ACHN (cell line): Measurements from ENCODE around the gene RAB5IF.

ENCODE experiments used
- DNase-seq: peaks from one replicate; pipeline ENCODE4 v3.0.0-alpha.2; 2015
- in situ Hi-C: cut with HindIII; loops from 2 replicates; pipeline ENCODE4 v1.10.0; 2017; ENCODE audit warnings: low sequenced_read_pairs, low pct_ligation_motif_present, low pct_unique_long_range_greater_than_20kb

The RAB5IF gene

GRCh38 chr20:36647196-36648121 lies 41.9 kb downstream of the RAB5IF start:
- no peak for DNase-seq
- in situ Hi-C loops, result no loop called here

- in situ Hi-C loops, result no loop called here
These were observed 47.9 kb downstream of the RAB5IF start for GRCh38 chr20:36653456-36653855.

GRCh38 chr20:36654506-36654905 lies 48.9 kb downstream of the RAB5IF start:
- in situ Hi-C loops, result no loop called here
- no peak for DNase-seq

More at GRCh38 chr20:36653456-36653855, 47.9 kb downstream of the RAB5IF start:
- no peak for DNase-seq

- in situ Hi-C loops, result no loop called here
- DNase-seq, result no peak
These were observed 49.4 kb downstream of the RAB5IF start for GRCh38 chr20:36655004-36655403.

GRCh38 chr20:36656733-36657132 lies 51.2 kb downstream of the RAB5IF start:
- in situ Hi-C loops, result no loop called here
- DNase-seq, result no peak

- in situ Hi-C loops, result no loop called here
These were observed 52.7 kb downstream of the RAB5IF start for GRCh38 chr20:36658300-36658699.

More at GRCh38 chr20:36658300-36658699, 52.7 kb downstream of the RAB5IF start:
- DNase-seq, result no peak
